GM18498 (cell line): ENCODE results near the gene MXI1.

ENCODE experiments used
- ATAC-seq: cut with Tn5 transposase; IDR thresholded peaks from one replicate; pipeline ENCODE4 v1.9.1; 2021; ENCODE audit warnings: mild to moderate bottlenecking, moderate library complexity; ENCODE audit not compliant: unreplicated experiment

Gene MXI1

GRCh38 chr10:110207011-110207804, at the start of gene MXI1:
MXI1 (plus strand) TSS chr10:110207605; CDS start chr10:110207809, 204 bp downstream.
- peak; percentile 62 for ATAC-seq

GRCh38 chr10:110158051-110159005, 49.1 kb upstream of the MXI1 start:
- no peak for ATAC-seq

- ATAC-seq = no peak
Measured at GRCh38 chr10:110160081-110160480, 47.3 kb upstream of the MXI1 start.

- no peak for ATAC-seq
Measured at GRCh38 chr10:110160522-110160921, 46.9 kb upstream of the MXI1 start.

- no peak for ATAC-seq
Measured at GRCh38 chr10:110162741-110163145, 44.7 kb upstream of the MXI1 start.

GRCh38 chr10:110163192-110163773, 44.1 kb upstream of the MXI1 start:
- no peak for ATAC-seq

GRCh38 chr10:110163841-110164240, 43.6 kb upstream of the MXI1 start:
- no peak for ATAC-seq

GRCh38 chr10:110165239-110165638, 42.2 kb upstream of the MXI1 start:
- no peak for ATAC-seq

- ATAC-seq = no peak
Measured at GRCh38 chr10:110167149-110167548, 40.3 kb upstream of the MXI1 start.

GRCh38 chr10:110168601-110169481, 38.6 kb upstream of the MXI1 start:
- ATAC-seq = no peak

- no peak for ATAC-seq
Measured at GRCh38 chr10:110169586-110169985, 37.8 kb upstream of the MXI1 start.

GRCh38 chr10:110170142-110170971, 37.0 kb upstream of the MXI1 start:
- no peak for ATAC-seq

- no peak for ATAC-seq
Measured at GRCh38 chr10:110171032-110171431, 36.4 kb upstream of the MXI1 start.

- no peak for ATAC-seq
Measured at GRCh38 chr10:110172155-110172554, 35.2 kb upstream of the MXI1 start.

- ATAC-seq = no peak
Measured at GRCh38 chr10:110174201-110174600, 33.2 kb upstream of the MXI1 start.

GRCh38 chr10:110174816-110175215, 32.6 kb upstream of the MXI1 start:
- no peak for ATAC-seq

- ATAC-seq = no peak
Measured at GRCh38 chr10:110175406-110175805, 32.0 kb upstream of the MXI1 start.

GRCh38 chr10:110176141-110177030, 31.0 kb upstream of the MXI1 start:
- no peak for ATAC-seq

GRCh38 chr10:110179220-110179619, 28.2 kb upstream of the MXI1 start:
- ATAC-seq = no peak
